A673 (cell line): ENCODE measurements around the gene GLCE. TPM values are rescaled to one million over a fixed set of nuclear protein-coding genes. Genes with fewer than 3 reads are reported as not detected.

ENCODE experiments used
- BruUV-seq: library from RNA; stranded (reverse); fragments of 400-500 nt; replicated peaks from 2 replicates; lab custom pipeline; 2021; lab: Mats Ljungman, UMichigan
- CTCF ChIA-PET: fragments of 300-600 bp; sonication (Branson Sonifier 250); formaldehyde crosslinking; loops from one replicate; lab custom pipeline; 2022; ENCODE audit warnings: antibody characterized with exemption; lab: Charles Lee
- POLR2A ChIA-PET: fragments of 300-600 bp; sonication (Branson Sonifier 250); formaldehyde crosslinking; loops from one replicate; lab custom pipeline; 2022; ENCODE audit warnings: antibody characterized with exemption; ENCODE audit not compliant: low non-redundant PET; lab: Charles Lee
- DNase-seq: peaks from one replicate; pipeline ENCODE4 v3.0.0-alpha.2; 2015; ENCODE audit warnings: low spot score
- H3K27ac ChIP-seq: fragments of 200-600 bp; sonication (generic); 2 replicates; pipeline ENCODE4 v1.5.1; 2016; ENCODE audit warnings: mixed run types, low read depth, mild to moderate bottlenecking, mixed read lengths, antibody characterized with exemption, low read length; ENCODE audit not compliant: poor library complexity, severe bottlenecking
- H3K27me3 ChIP-seq: fragments of 200-600 bp; sonication (generic); replicated peaks from 2 replicates; pipeline ENCODE4 v1.6.1; 2017; ENCODE audit warnings: mixed run types, low read depth, mild to moderate bottlenecking, mixed read lengths, antibody characterized with exemption, low read length; ENCODE audit not compliant: insufficient read depth, poor library complexity
- H3K36me3 ChIP-seq: fragments of 200-600 bp; sonication (generic); 2 replicates; pipeline ENCODE4 v1.6.1; 2016; ENCODE audit warnings: mixed run types, mild to moderate bottlenecking, mixed read lengths, antibody characterized with exemption, low read length; ENCODE audit not compliant: insufficient read depth, poor library complexity, severe bottlenecking
- H3K4me1 ChIP-seq: fragments of 200-600 bp; sonication (generic); 2 replicates; pipeline ENCODE4 v1.6.1; 2017; ENCODE audit warnings: mixed run types, mild to moderate bottlenecking, mixed read lengths, antibody characterized with exemption, low read length; ENCODE audit not compliant: insufficient read depth, poor library complexity, severe bottlenecking
- H3K4me3 ChIP-seq: fragments of 200-600 bp; sonication (generic); 2 replicates; pipeline ENCODE4 v1.5.1; 2016; ENCODE audit warnings: low read depth, mixed run types, mild to moderate bottlenecking, mixed read lengths, low read length; ENCODE audit not compliant: poor library complexity, severe bottlenecking
- H3K9me3 ChIP-seq: fragments of 200-600 bp; sonication (generic); 2 replicates; pipeline ENCODE4 v1.6.1; 2016; ENCODE audit warnings: mixed run types, low read depth, mild to moderate bottlenecking, mixed read lengths, antibody characterized with exemption, low read length; ENCODE audit not compliant: poor library complexity, severe bottlenecking
- EZH2 ChIP-seq: fragments of 200-600 bp; sonication (generic); IDR thresholded peaks from 2 replicates; pipeline ENCODE4 v1.6.1; 2017; ENCODE audit warnings: borderline replicate concordance, low read depth, mild to moderate bottlenecking, mixed read lengths, antibody characterized with exemption, low read length; ENCODE audit not compliant: poor library complexity, severe bottlenecking
- intact Hi-C: fragments of 100-400 bp; cut with micrococcal nuclease; formaldehyde crosslinking; loops from one replicate; pipeline ENCODE4 v1.10.0; 2022; ENCODE audit not compliant: unreplicated experiment
- total RNA-seq: library from RNA; stranded (reverse); gene quantifications from 2 replicates; pipeline ENCODE4 v1.2.3, GENCODE V29; 2021
- TF ChIP-seq, protein P1 (sequence below): fragments of 300-800, 200-600 bp; sonication (generic); conservative IDR thresholded peaks from 2 replicates; pipeline ENCODE4 v1.5.1; 2017; ENCODE audit warnings: low read depth, mild to moderate bottlenecking, antibody characterized with exemption, low read length, moderate library complexity, mixed read lengths

GLCE gene
- total RNA-seq, 1 experiment from 2014 or later, result 44.6 TPM

- ChIA-PET POLR2A (interaction anchor here (0.6 kb wide), 1 partner anchor 1911 kb away, joined by 3 read pairs; no protein-coding TSS in a partner anchor), CTCF (no interaction called here)
- Histone ChIP-seq H3K4me3 (no peak overlapping the region), H3K27ac (no peak overlapping the region), H3K27me3 (no peaks in the 10 kb centered on the region), H3K4me1 (peaks cover 31% of the 10 kb centered on the region), H3K36me3 (no peaks in the 10 kb centered on the region), H3K9me3 (no peaks in the 10 kb centered on the region)
- no TSS peak for BruUV-seq
- DNase-seq, result peak; percentile 26
- TF ChIP-seq, protein P1, sequence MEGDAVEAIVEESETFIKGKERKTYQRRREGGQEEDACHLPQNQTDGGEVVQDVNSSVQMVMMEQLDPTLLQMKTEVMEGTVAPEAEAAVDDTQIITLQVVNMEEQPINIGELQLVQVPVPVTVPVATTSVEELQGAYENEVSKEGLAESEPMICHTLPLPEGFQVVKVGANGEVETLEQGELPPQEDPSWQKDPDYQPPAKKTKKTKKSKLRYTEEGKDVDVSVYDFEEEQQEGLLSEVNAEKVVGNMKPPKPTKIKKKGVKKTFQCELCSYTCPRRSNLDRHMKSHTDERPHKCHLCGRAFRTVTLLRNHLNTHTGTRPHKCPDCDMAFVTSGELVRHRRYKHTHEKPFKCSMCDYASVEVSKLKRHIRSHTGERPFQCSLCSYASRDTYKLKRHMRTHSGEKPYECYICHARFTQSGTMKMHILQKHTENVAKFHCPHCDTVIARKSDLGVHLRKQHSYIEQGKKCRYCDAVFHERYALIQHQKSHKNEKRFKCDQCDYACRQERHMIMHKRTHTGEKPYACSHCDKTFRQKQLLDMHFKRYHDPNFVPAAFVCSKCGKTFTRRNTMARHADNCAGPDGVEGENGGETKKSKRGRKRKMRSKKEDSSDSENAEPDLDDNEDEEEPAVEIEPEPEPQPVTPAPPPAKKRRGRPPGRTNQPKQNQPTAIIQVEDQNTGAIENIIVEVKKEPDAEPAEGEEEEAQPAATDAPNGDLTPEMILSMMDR, result no peak
- TF ChIP-seq EZH2, result no peak
- intact Hi-C loops, result no loop called here
Measured at GRCh38 chr15:69170597-69170996, 10.2 kb downstream of the GLCE start.

DNA sequence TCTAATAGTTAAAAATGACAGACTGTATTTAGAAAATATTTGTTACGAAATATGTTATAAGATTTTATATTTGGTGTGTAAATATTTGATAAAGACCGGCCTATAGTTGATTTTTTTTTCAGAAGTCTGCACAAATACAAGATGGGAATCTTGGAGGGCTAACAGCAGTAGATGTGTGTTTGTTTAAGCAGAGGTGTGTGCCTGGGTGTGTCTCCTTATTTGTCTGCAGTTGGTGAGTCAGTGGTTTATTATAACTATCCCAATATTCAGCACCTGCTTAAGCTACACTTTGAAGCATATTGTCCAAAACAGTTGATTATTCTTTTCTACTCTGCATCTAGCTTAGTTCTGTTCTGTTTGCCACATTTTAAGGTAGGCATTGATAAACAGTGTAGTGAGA, 12.4 kb downstream of the GLCE start:
- ChIA-PET POLR2A (no interaction called here), CTCF (no interaction called here)
- no peak for DNase-seq
- intact Hi-C loops, result no loop called here
- TF ChIP-seq, protein P1, result no peak
- TF ChIP-seq EZH2, result no peak
- Histone ChIP-seq H3K9me3 (no peaks in the 10 kb centered on the region), H3K36me3 (no peaks in the 10 kb centered on the region), H3K27ac (no peak overlapping the region), H3K4me1 (peaks cover 17% of the 10 kb centered on the region), H3K27me3 (no peaks in the 10 kb centered on the region), H3K4me3 (no peak overlapping the region)
- no TSS peak for BruUV-seq

DNA sequence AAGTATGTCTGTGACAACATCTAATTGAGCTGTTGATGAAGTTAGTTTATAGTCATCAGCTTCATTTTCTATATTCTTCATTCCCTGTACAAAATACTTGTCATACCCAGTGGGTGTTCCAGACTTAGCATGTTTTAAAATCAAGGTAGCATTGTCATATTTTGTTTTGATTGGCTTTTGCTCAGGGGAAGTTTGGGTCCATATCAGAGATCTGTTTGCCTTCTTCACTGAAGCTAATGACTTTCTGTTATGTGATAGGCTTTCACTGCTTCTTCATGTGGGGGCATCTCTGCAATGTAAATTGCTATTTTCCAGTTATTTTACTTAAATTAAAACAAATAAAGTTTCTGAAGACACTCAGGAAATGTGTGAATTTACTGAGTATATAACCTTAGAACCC, 15.1 kb downstream of the GLCE start:
- CTCF ChIA-PET, result no interaction called here
- POLR2A ChIA-PET, result interaction anchor here (0.6 kb wide), 1 partner anchor 14 kb away, joined by 3 read pairs; no protein-coding TSS in a partner anchor
- no peaks in the 10 kb centered on the region for H3K36me3 ChIP-seq
- H3K27ac ChIP-seq, result no peak overlapping the region
- peaks cover 10% of the 10 kb centered on the region for H3K4me1 ChIP-seq
- BruUV-seq, result no TSS peak
- no peak for DNase-seq
- TF ChIP-seq, protein P1, result no peak
- TF ChIP-seq EZH2, result no peak
- intact Hi-C loops, result no loop called here
- H3K27me3 ChIP-seq, result no peaks in the 10 kb centered on the region
- H3K4me3 ChIP-seq, result no peak overlapping the region
- no peaks in the 10 kb centered on the region for H3K9me3 ChIP-seq
